Right kidney (tissue), 1 donor: ENCODE data around the gene VPREB1.
"Not testable (repeated sequence)": the region's sequence is repeated elsewhere in the genome, so short reads cannot be mapped to it uniquely, and the experiment has no call there.

Source experiments
- DNase-seq: peaks from one replicate; pipeline ENCODE4 v3.0.0-alpha.2; 2016

The VPREB1 gene

GRCh38 chr22:22246706-22247105, 2.1 kb downstream of the VPREB1 start:
- DNase-seq, result no peak

DNA sequence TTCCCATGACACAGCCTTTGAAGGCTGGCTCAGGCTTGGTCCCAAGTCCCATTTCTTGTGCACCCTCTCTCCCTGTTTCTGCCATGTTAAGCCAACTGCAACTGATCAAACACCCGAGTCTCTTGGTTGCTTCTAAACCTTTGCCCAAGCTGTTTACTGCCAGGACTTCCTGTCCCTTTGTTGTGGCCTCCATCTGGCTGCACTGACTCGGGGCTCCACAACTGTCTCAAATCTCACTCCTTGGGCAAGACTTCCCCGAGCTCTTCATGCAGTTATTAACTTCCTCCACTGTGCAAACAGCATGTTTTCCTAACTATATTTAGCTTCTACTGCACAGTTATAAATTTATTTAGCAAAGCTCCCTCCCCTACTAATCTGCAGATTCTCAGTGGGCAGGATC, 4.3 kb downstream of the VPREB1 start:
- DNase-seq, result no peak

DNA sequence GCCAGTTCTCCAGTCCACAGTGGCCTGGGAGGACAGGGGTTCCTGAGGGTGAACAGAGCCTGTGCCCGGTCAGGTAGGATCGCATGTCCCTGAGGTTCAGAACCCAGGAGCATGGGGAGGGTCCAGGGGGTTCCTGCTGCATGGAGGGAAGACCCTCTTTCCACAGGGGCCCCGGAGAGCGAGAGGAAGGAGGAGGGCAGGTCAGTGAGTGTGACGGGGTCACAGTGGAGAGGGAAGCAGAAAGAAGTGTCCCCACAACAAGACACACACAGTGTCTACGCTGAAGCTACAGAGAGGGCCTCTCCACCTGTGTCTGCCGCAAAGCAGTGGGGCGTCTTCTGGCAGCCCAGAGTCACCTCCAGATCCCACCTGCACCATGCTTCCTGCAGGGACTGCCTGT, 6.1 kb downstream of the VPREB1 start:
- DNase-seq, result not testable (repeated sequence)

DNA sequence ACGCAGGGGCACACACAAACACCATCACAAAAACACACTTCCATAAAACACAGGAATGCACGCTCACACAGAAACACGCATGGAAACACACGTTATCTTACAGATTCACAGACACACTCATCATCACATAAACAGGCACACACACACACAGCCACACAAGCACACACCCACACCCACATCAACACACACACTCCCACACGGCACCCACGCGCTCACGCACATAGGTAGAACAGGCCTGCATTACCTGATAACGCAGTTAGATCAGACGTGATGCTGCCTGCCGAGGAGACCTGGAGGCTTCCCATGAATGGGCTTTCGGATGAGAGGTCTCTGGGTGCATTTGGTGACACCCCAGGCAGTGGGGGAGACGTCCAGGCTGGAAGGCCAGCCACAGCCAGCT, 11.5 kb downstream of the VPREB1 start:
- DNase-seq, result not testable (repeated sequence)

DNA sequence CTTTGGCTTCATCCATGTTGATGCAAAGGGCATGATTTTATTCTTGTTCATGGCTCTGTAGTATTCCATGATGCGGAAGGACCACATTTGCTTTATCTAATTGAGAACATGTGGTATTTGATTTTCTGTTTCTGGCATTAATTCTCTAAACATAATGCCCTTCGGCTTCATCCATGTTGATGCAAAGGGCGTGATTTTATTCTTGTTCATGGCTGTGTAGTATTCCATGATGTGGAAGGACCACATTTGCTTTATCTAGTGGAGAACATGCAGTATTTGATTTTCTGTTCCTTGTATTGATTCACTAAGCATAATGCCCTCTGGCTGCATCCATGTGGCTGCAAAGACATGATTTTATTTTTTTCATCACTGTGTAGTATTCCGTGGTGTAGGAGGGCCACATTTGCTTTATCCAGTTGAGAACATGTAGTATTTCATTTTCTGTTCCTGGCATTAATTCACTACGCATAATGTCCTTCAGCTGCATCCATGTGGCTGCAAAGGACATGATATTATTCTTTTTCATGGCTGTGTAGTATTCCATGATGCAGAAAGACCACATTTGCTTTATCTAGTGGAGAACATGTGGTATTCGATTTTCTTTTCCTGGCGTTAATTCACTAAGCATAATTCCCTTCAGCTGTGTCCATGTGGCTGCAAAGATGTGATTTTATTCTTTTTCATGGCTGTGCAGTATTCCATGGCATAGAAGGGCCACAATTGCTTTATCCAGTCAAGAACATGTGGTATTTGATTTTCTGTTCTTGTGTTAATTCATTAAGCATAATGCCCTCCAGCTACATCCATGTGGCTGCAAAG, 14.2 kb downstream of the VPREB1 start:
- not testable (repeated sequence) for DNase-seq

- not testable (repeated sequence) for DNase-seq
Observed at GRCh38 chr22:22260169-22260568, 15.6 kb downstream of the VPREB1 start.

DNA sequence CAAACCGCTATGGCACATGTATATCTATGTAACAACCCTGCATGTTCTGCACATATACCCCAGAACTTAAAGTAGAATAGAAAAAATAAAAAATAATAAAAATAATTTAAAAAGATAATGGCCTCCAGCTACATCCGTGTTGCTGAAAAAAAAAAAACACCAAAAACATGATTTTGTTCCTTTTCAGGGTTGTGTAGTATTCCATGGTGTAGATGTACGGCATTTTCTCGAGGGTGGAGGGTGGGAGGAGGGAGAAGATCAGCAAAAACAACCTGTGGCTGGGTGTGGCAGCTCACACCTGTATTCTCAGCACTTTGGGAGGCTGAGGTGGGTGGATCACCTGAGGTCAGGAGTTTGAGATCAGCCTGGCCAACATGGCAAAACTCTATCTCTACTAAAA, 16.0 kb downstream of the VPREB1 start:
- DNase-seq, result not testable (repeated sequence)

GRCh38 chr22:22262332-22263074, 17.9 kb downstream of the VPREB1 start:
- DNase-seq, result not testable (repeated sequence)

- DNase-seq, result not testable (repeated sequence)
Observed at GRCh38 chr22:22263823-22264222, 19.2 kb downstream of the VPREB1 start.

DNA sequence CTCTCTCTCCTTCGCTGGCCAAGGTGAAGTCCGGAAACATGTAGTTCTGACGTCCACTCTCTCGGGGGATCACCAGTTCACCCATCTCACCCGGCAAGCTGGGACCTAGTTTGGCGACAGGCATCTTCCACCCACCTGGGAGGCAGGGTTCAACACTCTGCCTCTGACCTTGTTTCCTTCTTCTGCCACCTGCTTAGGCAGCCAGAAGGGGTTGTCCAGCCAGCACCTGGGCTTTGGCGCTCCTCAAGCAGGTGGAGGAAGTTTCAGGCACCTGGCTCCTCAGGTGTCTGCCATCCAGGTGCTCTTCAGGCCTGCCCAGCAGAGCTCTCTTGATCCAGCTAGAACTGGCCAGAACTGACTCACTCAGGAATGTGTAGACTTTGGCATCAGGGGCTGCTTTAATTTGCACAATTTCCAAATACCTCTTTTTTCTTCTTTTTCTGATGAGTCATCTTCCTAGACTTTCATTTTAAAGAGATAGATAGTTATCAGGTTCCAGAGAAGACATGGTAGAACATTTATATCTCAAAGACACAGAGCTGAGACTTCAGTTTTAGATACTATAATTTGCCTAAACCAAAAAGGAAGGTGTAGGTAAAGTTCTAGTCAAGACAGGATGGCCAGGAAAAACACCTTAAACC, 25.6 kb downstream of the VPREB1 start:
- not testable (repeated sequence) for DNase-seq

DNA sequence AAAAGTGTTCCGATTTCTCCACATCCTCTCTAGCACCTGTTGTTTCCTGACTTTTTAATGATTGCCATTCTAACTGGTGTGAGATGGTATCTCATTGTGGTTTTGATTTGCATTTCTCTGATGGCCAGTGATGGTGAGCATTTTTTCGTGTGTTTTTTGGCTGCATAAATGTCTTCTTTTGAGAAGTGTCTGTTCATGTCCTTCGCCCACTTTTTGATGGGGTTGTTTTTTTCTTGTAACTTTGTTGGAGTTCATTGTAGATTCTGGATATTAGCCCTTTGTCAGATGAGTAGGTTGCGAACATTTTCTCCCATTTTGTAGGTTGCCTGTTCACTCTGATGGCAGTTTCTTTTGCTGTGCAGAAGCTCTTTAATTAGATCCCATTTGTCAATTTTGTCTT, 32.8 kb downstream of the VPREB1 start:
- not testable (repeated sequence) for DNase-seq

GRCh38 chr22:22284962-22285756, 40.6 kb downstream of the VPREB1 start:
- DNase-seq, result not testable (repeated sequence)

DNA sequence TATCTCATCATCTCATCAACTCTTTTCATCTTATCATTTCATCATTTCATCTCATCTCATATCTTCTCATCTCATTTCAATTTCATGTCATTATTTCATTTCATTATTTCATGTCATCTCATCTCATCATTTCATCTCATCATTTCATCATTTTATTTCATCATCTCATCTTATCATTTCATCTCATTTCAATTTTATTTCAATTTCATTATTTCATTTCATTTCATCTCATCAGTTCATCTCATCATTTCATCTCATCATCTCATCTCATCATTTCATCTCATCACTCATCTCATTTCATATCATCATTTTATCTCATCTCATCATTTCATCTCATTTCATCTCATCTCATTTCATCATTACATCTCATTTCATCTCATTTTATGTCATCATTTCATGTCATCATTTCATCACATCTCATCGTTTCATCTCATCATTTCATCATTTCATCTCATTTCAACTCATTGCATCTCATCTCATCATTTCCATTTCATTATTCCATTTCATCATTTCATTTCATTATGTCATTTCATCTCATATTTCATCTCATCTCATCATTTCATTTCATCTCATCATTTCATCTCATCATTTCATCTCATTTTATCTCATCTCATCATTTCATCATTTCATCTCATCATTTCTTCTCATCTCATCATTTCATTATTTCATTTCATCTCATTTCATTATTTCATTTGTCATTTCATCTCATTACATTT, 42.0 kb downstream of the VPREB1 start:
- DNase-seq, result not testable (repeated sequence)

DNA sequence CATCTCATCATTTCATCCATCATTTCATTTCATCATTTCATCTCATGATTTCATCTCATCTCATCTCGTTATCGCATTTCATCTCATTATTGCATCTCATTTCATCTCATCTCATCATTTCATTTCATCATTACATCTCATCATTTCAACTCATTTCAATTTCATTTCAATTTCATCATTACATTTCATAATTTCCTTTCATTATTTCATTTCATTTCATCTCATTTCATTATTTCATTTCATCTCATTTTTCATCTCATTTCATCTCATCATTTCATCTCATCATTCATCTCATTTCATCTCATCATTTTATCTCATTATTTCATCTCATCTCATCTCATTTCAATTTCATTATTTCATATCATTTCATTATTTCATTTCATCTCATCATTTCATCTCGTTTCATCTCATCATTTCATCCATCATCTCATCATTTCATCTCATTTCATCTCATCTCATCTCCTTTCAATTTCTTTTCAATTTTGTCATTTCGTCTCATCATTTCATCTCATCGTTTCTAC, 42.6 kb downstream of the VPREB1 start:
- DNase-seq, result not testable (repeated sequence)

DNA sequence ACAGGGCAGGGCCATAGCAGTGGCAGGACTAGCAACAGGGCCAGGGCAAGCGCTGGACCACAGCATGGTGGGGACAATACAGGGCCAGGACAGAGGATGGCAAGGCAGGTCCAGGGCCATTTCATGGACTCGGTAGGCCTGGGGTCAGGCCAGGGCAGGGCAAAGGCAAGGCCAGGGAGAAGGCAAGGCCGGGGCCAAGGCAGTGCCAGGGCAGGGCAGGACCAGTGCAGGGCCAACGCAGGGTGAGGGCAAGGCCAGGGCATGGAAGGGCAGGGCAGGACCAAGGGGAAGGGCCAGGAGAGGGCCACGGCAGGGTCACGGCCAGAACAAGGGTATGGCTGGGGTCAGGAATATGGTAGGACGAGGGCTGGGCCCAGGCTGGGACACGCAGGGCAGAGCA, 45.1 kb downstream of the VPREB1 start:
- DNase-seq, result not testable (repeated sequence)

GRCh38 chr22:22291129-22291806, 46.7 kb downstream of the VPREB1 start:
- not testable (repeated sequence) for DNase-seq

DNA sequence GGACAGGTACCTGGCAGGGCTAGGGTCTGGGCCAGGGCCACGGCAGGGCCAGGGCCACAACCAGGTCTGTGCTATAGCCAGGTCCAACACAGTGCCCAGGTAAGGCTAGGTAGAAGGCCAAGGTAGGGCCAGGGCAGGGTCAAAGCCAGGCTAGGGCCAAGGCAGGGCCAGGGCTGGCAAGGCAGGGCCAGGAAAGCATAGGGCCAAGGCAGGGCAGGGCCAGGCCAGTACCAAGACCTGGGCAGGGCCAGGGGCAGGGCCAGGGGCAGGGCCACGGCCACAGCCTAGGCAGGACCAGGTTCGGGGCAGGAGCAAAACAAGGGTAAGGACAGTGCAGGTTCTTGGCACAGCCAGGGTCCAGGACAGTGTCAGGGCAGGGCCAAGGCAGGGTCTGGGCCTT, 48.1 kb downstream of the VPREB1 start:
- DNase-seq, result not testable (repeated sequence)

DNA sequence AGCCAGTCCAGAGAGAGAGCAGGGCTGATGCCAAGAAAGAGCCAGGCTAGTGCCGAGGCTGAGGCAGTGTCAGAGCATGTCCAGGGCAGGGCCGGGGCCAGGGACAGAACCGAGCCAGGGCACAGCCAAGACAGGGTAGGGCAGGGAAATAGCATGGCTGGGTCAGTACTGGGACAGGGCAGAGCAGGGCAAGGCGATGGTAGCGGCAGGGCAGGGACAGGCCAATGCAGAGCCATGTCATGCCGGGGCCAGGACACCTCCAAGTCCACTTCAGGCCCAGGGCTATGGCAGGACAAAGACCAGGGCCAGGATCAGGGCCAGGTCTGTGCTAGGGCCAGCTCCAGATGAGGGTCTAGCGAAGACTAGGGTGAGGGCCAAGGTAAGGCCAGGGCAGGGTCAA, 48.9 kb downstream of the VPREB1 start:
- not testable (repeated sequence) for DNase-seq

DNA sequence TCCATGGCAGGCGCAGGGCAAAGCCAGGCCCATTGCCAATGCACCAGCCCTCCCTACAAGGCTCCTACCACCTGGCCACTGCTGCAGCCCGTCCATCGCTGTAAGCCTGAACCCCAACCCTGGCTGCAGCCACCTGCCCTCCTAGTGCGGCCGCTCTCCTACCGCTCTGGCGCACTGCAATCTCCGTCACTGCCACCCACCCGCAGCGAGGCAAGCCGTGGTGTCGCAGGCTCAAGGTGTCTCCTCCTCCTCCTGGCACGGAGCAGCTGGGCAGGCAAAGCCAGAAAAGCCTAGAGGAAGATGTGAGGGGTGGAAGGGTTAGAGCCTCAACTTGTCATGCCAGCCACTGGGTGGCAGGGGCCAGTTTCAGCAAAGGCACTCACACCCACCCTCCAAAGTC, 50.1 kb downstream of the VPREB1 start:
- DNase-seq, result not testable (repeated sequence)
